ENCODE measurements around the gene METTL25.

The METTL25 gene

DNA sequence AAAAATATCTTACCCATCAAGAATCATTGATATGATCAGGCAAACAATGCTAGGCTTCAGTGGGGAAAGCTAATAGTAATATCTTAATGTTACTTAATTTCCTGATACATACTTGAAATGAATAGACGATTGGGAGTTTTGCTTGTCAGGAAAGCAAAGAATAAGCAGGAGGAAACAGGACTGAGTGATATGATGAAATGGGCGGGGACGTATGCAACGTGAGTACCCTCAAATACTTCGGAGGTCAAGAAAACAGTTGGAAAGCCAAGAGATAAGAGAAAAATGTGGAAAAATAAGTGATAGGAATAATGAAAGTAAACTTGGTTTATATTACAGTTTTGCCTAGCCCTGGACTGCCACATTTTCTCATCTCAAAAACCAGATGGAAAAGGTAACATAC is 49.2 kb downstream of the METTL25 start:
- DNase-seq (ENCODE audit: low read depth), result no peak

DNA sequence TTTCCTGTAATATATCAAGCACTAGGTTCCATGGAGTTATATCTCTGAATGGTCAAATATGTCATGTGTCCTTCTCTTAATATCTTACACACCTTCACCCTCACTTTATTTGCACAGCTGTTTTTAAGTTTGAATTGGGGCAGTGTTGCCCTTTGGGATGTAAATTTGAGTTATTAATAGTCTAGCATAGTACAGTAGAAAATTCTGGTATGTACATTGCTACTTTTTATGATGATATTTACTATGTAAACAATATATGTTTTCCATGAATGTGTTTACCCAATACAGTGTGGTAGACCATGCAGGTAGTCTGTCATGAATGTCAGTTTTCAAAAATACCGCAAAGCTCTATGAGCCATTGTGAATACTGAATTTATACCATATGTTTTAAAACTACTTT is 50.5 kb downstream of the METTL25 start:
- DNase-seq (ENCODE audit: low read depth), result no peak

DNA sequence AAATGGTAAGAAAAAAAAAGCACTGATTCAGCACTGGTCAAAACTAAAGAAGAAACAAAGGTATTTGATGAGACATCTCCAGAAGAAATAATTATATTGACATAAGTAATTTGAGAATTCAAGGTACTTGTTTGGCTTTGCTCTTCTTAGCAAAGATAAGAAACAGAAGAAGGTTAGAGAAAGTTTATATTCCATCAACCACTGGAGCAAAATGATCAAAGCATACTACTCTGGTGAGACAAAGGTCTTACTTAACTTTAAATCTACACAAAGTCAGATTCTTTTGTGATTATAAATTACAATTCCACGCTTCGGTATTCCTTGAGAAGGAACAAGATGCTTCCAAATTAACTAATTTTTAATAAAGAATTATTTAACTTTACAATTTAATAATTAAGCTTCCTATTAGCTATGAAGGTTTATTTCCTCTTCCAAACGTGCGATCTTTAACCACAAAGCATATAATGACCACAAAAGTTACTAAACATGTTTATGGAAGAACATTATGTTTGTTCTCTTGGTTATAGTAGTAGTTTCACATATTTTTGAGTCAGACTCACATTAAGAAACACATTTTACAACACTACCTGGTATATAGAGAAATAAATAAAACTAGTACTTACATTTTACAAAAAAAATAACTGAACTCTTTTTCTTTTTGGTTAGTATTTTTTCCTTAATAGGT is 53.4 kb downstream of the METTL25 start:
- DNase-seq (ENCODE audit: low read depth), result no peak

DNA sequence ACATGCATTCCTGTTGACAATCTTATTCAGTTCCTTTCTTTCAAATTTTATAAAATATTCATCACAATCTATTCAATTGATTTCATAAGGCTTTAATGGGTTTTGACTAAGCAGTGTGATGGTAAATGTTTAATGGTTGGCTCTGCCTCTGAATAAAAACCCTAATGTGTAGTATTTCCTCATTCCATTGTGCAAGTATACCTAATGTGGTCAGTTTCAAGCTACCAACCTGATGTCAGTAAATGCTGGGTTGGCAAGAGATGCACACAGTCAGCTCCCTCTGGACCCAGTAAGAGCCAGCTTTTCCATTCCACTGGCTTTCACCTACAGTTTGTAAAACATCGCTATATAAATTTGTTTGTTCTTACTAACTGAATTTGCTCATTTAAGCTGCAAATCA is 53.9 kb downstream of the METTL25 start:
- no peak for DNase-seq (ENCODE audit: low read depth)

DNA sequence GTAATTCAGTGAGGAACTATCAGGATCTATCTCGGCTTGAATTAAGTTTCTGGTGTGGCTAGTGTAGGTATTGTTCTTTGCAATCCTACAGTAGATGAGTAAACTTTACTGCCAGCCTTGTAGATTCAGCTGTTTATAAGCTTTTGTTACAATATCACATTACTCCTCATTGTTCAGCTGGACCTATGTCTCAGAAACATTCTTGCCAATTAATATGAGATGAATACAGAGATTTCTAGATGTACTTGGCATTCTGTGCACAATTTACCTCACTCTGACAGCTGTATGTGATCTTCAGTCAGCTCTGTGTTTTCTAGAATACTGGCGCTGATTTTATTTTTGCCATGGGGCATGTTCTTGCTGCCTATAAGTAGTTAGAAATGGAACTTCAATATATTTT is 55.7 kb downstream of the METTL25 start:
- DNase-seq (ENCODE audit: low read depth), result no peak

DNA sequence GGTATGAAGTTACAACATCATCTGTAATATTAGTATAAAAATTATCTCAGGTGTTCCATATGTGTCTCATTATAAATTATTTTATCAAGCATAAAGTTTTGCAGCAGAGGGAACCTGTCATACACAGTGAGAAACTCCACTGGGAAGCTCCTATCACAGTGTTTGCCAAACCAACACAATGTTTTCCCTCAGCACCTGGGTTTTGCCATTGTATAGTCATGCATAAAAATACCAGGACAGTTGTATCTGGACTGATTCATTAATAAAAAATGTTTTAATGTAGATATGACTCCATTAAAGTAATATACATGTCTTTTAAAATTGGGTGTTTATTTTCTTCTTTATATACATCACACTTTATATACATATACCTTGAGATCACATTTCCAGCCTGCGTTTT is 56.6 kb downstream of the METTL25 start:
- DNase-seq (ENCODE audit: low read depth), result no peak

DNA sequence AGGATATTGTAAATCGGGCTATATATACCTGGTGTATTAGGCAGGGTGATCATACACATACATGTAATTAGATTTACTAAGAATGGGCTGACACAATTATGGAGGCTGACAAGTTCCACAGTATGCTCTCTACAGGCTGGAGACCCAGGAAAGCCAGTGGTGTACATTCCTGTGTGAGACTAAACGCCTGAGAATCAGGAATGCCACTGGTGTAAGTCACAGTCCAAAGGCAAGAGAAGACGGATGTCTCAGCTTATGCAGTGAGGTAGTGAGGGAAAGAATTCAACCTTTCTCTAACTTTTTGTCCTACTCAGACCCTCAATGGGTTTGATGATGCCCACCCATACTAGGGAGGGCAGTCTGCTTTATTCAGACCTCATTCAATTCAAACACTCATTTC is 57.1 kb downstream of the METTL25 start:
- DNase-seq (ENCODE audit: low read depth), result no peak

DNA sequence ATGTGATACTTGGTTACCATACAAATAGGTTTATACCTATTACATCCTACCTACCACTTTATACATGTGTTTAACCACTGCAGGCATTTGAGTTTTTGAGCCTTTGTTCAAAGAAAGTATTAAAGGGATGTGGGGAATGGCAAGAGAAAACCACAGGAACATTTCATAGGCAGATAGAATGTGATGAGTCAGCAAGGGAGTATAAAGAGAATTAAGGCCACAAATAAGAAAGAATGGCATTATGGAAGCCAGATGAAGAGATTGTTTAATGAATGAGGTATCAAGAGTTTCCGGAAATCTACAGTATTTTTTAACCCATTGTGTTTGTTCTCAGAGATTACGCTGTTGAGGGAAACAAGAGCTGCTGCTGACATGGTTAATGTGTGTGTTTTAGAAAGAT is 66.9 kb downstream of the METTL25 start:
- DNase-seq (ENCODE audit: low read depth), result no peak

DNA sequence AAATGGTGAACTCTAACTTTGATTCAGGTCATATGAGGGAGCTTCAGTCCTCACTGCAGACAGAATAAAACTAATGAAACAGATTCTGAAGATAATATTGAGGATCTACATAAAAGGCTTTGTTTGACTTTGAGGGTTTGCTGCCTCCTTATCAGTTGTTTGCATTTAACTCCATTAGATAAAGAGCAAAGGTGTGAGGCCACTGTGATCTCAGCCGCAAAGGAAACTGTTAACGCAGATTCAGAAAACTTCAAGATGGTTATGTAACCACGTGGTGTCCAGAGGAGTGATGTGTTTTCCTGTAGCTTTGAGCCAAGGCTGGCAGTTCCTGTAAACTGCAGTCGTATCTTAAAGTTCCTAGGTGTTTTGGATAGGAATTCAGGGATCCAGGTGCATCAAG is 67.8 kb downstream of the METTL25 start:
- DNase-seq (ENCODE audit: low read depth), result no peak

DNA sequence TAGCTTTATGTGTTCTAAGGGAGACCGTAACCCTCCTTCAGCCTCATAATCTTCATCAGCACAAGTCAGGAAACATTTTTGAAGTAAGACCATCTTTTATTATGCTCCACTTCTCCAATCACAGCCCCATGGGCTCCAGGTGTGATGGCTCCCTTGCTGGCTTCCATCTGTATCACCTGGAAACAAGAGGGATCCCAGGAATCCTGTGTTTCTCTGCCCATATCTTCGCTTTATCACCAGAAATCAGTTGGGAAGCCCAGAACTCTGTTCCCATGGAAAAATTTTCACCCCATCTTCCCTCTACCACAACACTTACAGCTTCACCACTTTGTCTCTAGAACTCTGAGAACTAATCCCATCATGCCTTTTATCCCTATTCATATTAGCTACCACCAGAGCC is 68.3 kb downstream of the METTL25 start:
- DNase-seq (ENCODE audit: low read depth), result no peak

DNA sequence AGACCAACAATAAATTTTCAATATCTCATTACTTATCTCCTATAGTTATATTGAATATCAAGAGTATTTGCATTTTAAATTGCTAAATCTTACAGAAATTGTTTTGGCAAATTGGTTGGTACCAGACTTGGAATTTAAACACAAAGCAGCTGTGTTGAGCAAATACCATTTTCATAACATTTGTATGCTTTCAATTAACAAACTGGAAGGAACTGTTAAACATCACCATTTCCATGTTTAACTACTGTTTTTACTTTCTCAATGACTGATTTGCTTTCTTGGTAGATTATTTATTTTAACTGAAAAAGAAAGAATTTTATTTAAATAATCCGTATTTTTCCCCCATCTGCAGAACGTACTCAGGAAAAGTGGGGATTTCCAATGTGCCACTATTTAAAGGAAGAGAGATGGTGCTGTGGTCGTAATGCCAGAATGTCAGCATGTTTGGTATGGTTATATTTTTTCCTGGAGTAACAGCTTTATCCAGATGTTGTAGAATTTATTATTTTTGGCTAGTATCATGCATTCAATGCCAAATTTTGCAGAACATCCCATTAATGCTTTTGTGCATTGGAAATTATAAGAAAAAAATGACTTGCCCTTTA is 72.3 kb downstream of the METTL25 start:
- no peak for DNase-seq (ENCODE audit: low read depth)

DNA sequence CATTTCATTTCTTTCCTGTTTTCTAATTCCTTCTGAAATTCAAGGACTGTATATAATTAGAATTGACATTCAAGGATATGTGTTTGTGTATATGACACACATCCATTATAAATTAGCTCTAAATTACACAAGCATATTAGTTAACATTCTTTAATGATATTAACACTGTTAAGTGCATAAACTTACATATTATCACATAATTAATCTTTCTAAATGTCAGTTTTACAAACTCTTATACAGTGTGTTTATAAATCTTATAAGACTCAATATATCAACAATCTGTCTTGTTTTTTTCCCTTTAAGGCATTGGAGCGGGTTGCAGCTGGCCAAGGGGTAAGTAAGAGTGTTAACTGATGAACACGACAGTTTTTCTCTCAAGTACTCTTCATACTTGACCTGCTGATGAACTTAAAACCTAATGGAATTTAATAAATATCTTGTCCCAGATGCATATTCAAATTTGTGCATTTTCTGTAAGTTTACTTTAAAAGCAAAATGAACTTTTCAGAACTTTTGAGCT is 76.1 kb downstream of the METTL25 start:
- no peak for DNase-seq (ENCODE audit: low read depth)

DNA sequence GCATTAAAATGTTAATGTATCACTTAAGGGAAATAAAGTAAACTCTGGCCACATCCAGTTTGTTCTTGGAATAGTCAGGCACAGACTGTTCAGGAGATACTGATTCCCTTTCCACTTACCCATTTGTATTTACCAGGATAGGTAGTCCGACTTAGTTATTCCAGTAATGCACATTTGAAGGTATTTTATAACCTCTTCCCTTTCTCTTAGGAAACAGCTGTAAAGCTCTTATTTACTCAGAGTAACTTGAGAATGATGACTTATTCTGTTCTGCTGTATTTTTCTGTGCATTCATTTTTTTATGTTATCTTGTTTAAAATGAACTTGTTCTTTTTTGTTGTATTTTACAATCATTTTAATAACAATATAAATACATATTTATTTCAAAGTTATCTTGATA is 78.0 kb downstream of the METTL25 start:
- DNase-seq (ENCODE audit: low read depth), result no peak

DNA sequence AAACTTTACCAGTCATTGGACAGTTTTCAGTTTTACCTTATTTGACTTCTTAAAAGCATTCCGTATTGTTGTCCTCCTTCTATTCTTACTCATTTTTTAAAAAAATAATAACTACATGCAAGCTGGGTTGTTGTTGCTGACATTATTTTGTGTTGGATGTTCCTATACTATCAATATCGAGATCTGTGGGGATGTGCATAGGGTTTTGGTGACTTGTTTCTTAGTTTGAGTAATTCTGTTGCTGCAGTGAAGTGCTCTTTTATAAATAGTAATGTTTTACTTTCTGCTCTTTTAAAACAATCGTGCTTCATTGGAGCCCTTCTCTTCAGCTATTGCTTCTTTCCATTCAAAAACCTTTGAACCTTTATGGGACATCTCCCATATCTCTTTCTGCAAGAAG is 79.4 kb downstream of the METTL25 start:
- DNase-seq (ENCODE audit: low read depth), result no peak

DNA sequence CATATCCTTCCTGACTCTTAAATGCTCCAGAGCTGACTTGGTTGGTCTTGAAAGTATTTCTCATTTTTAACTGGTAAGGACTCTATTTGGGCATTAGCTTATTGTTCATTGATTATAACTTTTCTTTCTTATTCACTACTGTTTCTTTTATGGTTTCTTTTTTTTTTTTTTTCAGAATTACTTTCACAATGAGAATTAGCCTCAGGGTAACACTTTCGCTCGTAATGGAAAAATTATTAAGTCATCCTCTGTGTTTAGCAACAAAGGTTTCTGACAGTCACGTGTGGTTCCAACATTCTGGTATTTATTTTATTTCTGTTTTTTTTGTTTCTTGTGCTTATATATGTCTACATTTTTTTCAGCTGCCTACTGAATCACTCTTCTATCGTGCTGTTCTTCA is 80.0 kb downstream of the METTL25 start:
- no peak for DNase-seq (ENCODE audit: low read depth)

DNA sequence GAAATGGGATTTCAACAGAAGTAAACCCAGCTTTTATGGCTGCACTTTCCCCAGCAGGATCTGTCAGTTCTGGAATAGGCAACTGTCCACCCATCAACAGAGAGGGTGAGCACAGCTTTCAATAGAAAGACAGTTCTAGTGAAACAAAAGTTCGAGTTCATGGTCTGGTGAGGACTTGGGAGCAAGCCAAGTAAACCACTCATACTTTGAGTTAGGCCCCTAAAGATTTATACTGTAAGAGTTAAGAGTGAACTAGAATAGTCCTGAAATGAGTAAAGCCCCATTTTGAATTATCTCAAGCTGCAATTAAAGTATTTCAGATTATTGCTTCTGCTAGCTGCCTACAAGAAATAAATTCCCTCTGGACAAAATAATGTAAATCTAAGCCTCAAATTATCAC is 82.6 kb downstream of the METTL25 start:
- DNase-seq (ENCODE audit: low read depth), result no peak

DNA sequence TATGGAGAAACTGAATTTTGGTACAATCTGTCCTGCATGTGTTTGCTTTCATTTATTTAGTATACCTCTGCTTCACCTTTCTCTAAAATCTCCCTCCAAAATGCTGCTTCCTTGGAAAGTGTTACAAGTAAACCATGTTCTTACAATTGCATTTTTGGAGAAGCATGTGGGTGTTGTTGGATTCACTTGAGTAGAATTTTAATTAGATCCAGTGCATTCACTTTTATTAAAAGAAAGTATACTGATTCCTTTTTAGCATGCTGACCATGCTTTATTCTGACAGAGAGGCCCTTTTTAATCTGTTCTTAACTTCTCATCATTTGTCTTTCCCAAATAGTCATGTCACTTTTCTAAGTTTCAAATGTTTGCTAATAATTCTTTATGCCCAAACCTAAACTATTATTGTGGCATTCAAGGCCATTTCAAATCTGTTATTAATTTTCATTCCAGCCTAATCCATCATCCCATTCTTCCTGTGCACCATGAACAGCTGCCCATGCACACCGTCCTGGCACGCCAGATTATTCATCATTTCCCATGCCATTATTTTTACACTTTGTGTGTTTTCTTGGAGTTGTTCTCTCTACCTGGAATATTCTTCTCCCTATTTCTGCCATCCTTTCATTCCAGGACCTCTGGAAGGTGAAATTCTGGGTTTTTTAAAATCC is 90.7 kb downstream of the METTL25 start:
- DNase-seq (ENCODE audit: low read depth), result no peak

DNA sequence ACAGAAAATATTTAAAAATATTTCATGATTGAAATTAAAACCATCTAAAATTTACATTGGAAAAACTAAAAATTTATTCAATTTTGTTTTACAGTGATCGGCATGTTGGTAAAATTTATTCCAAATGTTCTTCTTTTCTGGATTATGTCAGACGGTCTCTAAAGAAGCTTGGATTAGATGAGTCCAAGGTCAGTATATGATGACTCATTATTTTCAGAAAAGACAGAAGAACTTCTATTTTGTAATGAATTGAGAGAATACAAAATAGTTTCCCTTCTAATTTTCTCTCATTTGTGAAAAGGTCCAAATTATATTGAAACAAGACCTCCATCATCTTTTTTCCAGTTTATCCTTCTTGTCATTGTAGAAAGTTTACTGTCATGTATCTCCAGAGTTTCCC is 98.3 kb downstream of the METTL25 start:
- no peak for DNase-seq (ENCODE audit: low read depth)

DNA sequence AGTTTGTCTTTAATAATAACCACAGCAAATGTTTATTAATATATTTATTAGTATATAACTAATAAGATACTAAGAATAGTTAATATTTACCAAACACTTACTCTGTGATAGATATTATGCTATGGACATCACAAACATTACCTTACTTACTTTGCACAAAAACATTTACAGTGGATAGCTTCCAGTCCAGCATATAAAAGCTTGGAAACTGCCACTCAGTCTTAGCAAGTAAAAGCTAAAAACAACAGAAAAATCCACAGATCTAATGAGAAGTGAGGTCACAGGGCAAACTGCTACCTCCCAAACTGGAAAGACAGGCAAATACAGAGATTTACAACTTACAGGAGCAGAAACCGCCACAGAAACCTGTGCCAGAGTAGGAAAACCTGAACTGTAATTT is 99.8 kb downstream of the METTL25 start:
- DNase-seq (ENCODE audit: low read depth), result no peak

DNA sequence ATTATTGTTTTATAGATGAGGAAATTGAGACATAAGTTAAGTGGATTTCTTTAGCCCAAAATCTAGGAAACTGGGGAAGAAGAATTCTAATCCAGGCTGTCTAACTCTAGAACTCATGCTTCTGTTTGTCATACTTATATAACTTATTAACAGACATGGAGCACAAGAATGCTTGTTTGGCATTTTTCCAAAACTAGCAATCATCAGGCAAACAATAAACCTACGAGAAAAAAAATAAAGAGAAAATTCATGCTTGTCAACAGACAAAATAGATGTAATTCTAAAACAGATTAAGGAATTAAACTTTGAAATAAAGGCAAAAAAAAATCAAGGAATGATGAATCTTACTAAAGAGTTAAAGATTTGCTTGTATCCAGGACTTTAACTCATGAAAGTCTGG is 103.1 kb downstream of the METTL25 start:
- DNase-seq (ENCODE audit: low read depth), result no peak

DNA sequence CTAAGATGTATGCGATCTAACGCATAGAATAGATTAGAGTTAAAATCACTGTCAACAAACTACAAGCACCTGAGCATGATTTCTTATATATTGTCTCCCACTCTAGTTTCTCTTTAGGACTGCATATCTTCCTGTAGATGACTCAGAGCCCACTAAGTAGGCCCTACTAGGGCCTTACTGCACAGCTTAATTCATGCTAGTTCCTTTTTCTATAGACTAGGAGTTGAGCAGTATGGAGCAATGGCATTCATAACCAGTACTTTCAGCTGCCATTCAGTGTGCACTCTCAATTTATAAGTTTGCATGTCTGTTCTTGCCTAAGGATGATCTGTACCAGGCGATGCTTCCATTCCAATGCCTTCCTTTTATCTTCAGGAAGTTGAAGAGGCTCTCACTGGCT is 103.5 kb downstream of the METTL25 start:
- no peak for DNase-seq (ENCODE audit: low read depth)

DNA sequence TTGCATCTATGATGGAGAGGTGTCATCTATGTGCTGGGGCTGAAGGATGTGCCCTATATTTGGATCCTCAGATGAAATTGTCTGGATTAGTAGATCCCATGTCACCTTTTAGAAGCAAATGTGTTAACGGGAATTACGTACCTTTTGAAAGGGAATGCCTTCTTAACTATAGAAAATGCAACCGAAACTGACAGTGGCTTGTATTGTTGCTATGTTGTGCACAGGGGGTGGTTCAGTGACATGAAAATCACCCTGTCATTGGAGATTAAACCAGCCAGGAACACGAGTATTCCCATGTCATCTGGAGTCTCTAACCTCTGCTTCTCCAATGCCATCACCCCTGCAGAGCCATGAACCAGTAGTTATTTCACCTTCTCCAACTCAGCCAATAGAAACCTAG is 110.2 kb downstream of the METTL25 start:
- DNase-seq (ENCODE audit: low read depth), result no peak

DNA sequence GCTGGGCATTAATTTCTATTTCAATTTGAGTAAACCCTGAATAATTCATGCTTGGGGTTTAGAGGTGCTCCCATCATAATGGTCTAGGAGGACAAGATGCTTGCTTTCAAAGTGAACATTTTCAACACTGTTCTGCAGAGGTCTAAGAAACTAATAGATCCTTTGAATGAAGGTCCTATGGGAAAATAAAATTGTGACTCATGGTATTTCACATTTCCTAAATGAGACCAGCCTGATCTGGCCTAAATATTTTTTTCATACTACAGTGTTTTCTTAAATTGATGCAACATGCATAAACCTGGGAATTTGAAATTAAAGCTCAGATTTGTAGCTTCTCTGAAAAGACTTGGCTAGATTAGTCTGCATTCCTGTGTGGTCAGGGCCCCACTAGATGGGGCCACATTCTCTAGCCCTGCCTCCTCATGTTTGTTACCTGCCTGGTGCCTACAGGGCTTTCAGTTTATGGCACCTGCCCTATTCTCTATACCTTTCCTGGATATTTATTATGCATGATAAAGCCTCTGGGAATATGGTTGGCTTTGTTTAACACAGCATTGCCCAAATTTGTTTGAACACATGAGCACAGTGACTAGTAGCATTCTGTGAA is 112.7 kb downstream of the METTL25 start:
- no peak for DNase-seq (ENCODE audit: low read depth)

Measured in fibroblast of the conjunctiva (primary cell).